Mesendoderm (in vitro differentiated cells): ENCODE results near the gene ERC1.

ENCODE experiments used
- DNase-seq: peaks from one replicate; pipeline ENCODE4 v3.0.0; 2013
- H2AK5ac ChIP-seq: 2 replicates; pipeline ENCODE4 v1.6.1; 2013; ENCODE audit warnings: low read length, inconsistent platforms
- H2BK120ac ChIP-seq: 2 replicates; pipeline ENCODE4 v1.6.1; 2013; ENCODE audit warnings: low read depth, mild to moderate bottlenecking, low read length, moderate library complexity, mixed read lengths
- H2BK15ac ChIP-seq: replicated peaks from 2 replicates; pipeline ENCODE4 v1.6.1; 2013; ENCODE audit warnings: low read depth, mild to moderate bottlenecking, moderate library complexity
- H2BK5ac ChIP-seq: 2 replicates; pipeline ENCODE4 v1.6.1; 2013; ENCODE audit warnings: low read length, inconsistent platforms
- H3K18ac ChIP-seq: 2 replicates; pipeline ENCODE4 v1.6.1; 2013; ENCODE audit warnings: mild to moderate bottlenecking, low read length, mixed read lengths
- H3K23ac ChIP-seq: one replicate; pipeline ENCODE4 v1.6.1; 2013; ENCODE audit warnings: low read length
- H3K27ac ChIP-seq: 2 replicates; pipeline ENCODE4 v1.5.1; 2013; ENCODE audit warnings: low read depth, mild to moderate bottlenecking, inconsistent platforms, low read length, moderate library complexity
- H3K27me3 ChIP-seq: 2 replicates; pipeline ENCODE4 v1.6.1; 2013; ENCODE audit warnings: low read length, control low read depth, mild to moderate bottlenecking, inconsistent platforms; ENCODE audit not compliant: insufficient read depth, poor library complexity
- H3K36me3 ChIP-seq: 2 replicates; pipeline ENCODE4 v1.6.1; 2013; ENCODE audit warnings: low read length, inconsistent platforms; ENCODE audit not compliant: control insufficient read depth, insufficient read depth
- H3K4ac ChIP-seq: one replicate; pipeline ENCODE4 v1.6.1; 2013; ENCODE audit warnings: low read depth, mild to moderate bottlenecking, low read length, moderate library complexity
- H3K4me1 ChIP-seq: 2 replicates; pipeline ENCODE4 v1.6.1; 2013; ENCODE audit warnings: low read depth, low read length, inconsistent platforms; ENCODE audit not compliant: control insufficient read depth
- H3K4me2 ChIP-seq: 2 replicates; pipeline ENCODE4 v1.6.1; 2013; ENCODE audit warnings: low read length
- H3K4me3 ChIP-seq: 2 replicates; pipeline ENCODE4 v1.5.1; 2013; ENCODE audit warnings: mild to moderate bottlenecking, low read length
- H3K56ac ChIP-seq: one replicate; pipeline ENCODE4 v1.6.1; 2013; ENCODE audit warnings: low read length
- H3K79me1 ChIP-seq: 2 replicates; pipeline ENCODE4 v1.6.1; 2013; ENCODE audit warnings: low read length, inconsistent platforms
- H3K79me2 ChIP-seq: 2 replicates; pipeline ENCODE4 v1.6.1; 2013; ENCODE audit warnings: mild to moderate bottlenecking, low read length; ENCODE audit not compliant: control insufficient read depth, insufficient read depth
- H3K9ac ChIP-seq: 2 replicates; pipeline ENCODE4 v1.6.1; 2013; ENCODE audit warnings: low read length, inconsistent platforms
- H4K5ac ChIP-seq: one replicate; pipeline ENCODE4 v1.6.1; 2013; ENCODE audit warnings: low read length
- H4K8ac ChIP-seq: one replicate; pipeline ENCODE4 v1.6.1; 2013; ENCODE audit warnings: low read depth, mild to moderate bottlenecking, control low read depth, low read length, moderate library complexity
- WGBS: extraction: QIAGEN DNeasy Blood & Tissue Kit; methylation state at CpG from one replicate; pipeline ENCODE4 v1.1.7; 2013; ENCODE audit warnings: low lambda C conversion rate, missing lambda C conversion rate; ENCODE audit not compliant: insufficient coverage; ENCODE audit errors: extremely low coverage; 5-methylcytosine and 5-hydroxymethylcytosine counted together

The ERC1 gene

GRCh38 chr12:1474041-1474573 is 483.1 kb downstream of the ERC1 start:
- H3K27ac ChIP-seq, result no peak overlapping the region

GRCh38 chr12:1474574-1475153 is 483.6 kb downstream of the ERC1 start:
- no peak overlapping the region for H3K56ac ChIP-seq
- H2AK5ac ChIP-seq, result no peak overlapping the region
- no peak overlapping the region for H3K4me2 ChIP-seq
- H3K36me3 ChIP-seq, result no peaks in the 10 kb centered on the region
- no peak overlapping the region for H3K18ac ChIP-seq
- H3K79me1 ChIP-seq, result no peaks in the 10 kb centered on the region
- WGBS, result no CpG with 5 or more reads among the region's 10 CpGs
- no peaks in the 10 kb centered on the region for H3K79me2 ChIP-seq
- DNase-seq, result peak; percentile 21
- H4K8ac ChIP-seq, result no peak overlapping the region
- H3K27ac ChIP-seq, result no peak overlapping the region
- no peaks in the 10 kb centered on the region for H3K27me3 ChIP-seq
- H3K9ac ChIP-seq, result no peak overlapping the region
- no peak overlapping the region for H3K23ac ChIP-seq
- no peak overlapping the region for H4K5ac ChIP-seq
- no peak overlapping the region for H2BK5ac ChIP-seq
- no peaks in the 10 kb centered on the region for H3K4me1 ChIP-seq
- H2BK120ac ChIP-seq, result no peak overlapping the region
- H3K4me3 ChIP-seq, result no peak overlapping the region
- H2BK15ac ChIP-seq, result no peak overlapping the region
- no peak overlapping the region for H3K4ac ChIP-seq

More at GRCh38 chr12:1474041-1474573, 483.1 kb downstream of the ERC1 start:
- H2AK5ac ChIP-seq, result no peak overlapping the region
- no peaks in the 10 kb centered on the region for H3K79me2 ChIP-seq
- peak; percentile 19 for DNase-seq
- no peak overlapping the region for H3K18ac ChIP-seq
- no peak overlapping the region for H3K4ac ChIP-seq
- H4K8ac ChIP-seq, result no peak overlapping the region
- no peak overlapping the region for H2BK120ac ChIP-seq
- no CpG with 5 or more reads among the region's 5 CpGs for WGBS
- no peaks in the 10 kb centered on the region for H3K36me3 ChIP-seq
- no peak overlapping the region for H2BK5ac ChIP-seq
- no peak overlapping the region for H4K5ac ChIP-seq
- no peak overlapping the region for H2BK15ac ChIP-seq
- no peaks in the 10 kb centered on the region for H3K27me3 ChIP-seq
- no peak overlapping the region for H3K23ac ChIP-seq
- H3K9ac ChIP-seq, result no peak overlapping the region
- no peaks in the 10 kb centered on the region for H3K4me1 ChIP-seq
- H3K4me3 ChIP-seq, result no peak overlapping the region
- H3K79me1 ChIP-seq, result no peaks in the 10 kb centered on the region
- H3K56ac ChIP-seq, result no peak overlapping the region
- no peak overlapping the region for H3K4me2 ChIP-seq

- Histone ChIP-seq H3K36me3 (no peaks in the 10 kb centered on the region), H2BK5ac (no peak overlapping the region), H2AK5ac (no peak overlapping the region), H3K18ac (no peak overlapping the region), H3K4ac (no peak overlapping the region), H3K4me2 (no peak overlapping the region), H4K5ac (no peak overlapping the region), H4K8ac (no peak overlapping the region), H3K27me3 (no peaks in the 10 kb centered on the region), H3K4me3 (no peak overlapping the region), H3K23ac (no peak overlapping the region), H3K9ac (no peak overlapping the region), H2BK120ac (no peak overlapping the region), H3K79me1 (no peaks in the 10 kb centered on the region), H3K27ac (no peak overlapping the region), H3K56ac (no peak overlapping the region), H2BK15ac (no peak overlapping the region), H3K79me2 (no peaks in the 10 kb centered on the region), H3K4me1 (no peaks in the 10 kb centered on the region)
- DNase-seq, result no peak
- no CpG with 5 or more reads among the region's 11 CpGs for WGBS
These were observed 488.6 kb downstream of the ERC1 start for GRCh38 chr12:1479645-1480044.

GRCh38 chr12:1481326-1481725 is 490.3 kb downstream of the ERC1 start:
- Histone ChIP-seq H2AK5ac (no peak overlapping the region), H3K27me3 (no peaks in the 10 kb centered on the region), H3K36me3 (no peaks in the 10 kb centered on the region), H2BK5ac (no peak overlapping the region), H3K79me1 (no peaks in the 10 kb centered on the region), H3K4me2 (no peak overlapping the region), H3K56ac (no peak overlapping the region), H3K4me3 (no peak overlapping the region), H3K9ac (no peak overlapping the region), H4K5ac (no peak overlapping the region), H3K79me2 (no peaks in the 10 kb centered on the region), H3K4ac (no peak overlapping the region), H3K27ac (no peak overlapping the region), H2BK120ac (no peak overlapping the region), H3K4me1 (no peaks in the 10 kb centered on the region), H3K18ac (no peak overlapping the region), H3K23ac (no peak overlapping the region), H2BK15ac (no peak overlapping the region), H4K8ac (no peak overlapping the region)
- no peak for DNase-seq
- WGBS, result no CpG with 5 or more reads among the region's 5 CpGs

- Histone ChIP-seq H3K23ac (no peak overlapping the region), H3K9ac (no peak overlapping the region), H3K4me2 (no peak overlapping the region), H2BK120ac (no peak overlapping the region), H3K27ac (no peak overlapping the region), H3K79me2 (no peaks in the 10 kb centered on the region), H2BK5ac (no peak overlapping the region), H3K4me1 (no peaks in the 10 kb centered on the region), H3K27me3 (no peaks in the 10 kb centered on the region), H3K56ac (no peak overlapping the region), H3K79me1 (no peaks in the 10 kb centered on the region), H4K8ac (no peak overlapping the region), H3K36me3 (no peaks in the 10 kb centered on the region), H4K5ac (no peak overlapping the region), H2AK5ac (no peak overlapping the region), H3K18ac (no peak overlapping the region), H3K4me3 (no peak overlapping the region), H3K4ac (no peak overlapping the region), H2BK15ac (no peak overlapping the region)
- WGBS, result no CpG with 5 or more reads among the region's 8 CpGs
- DNase-seq, result no peak
These were observed 490.9 kb downstream of the ERC1 start for GRCh38 chr12:1481906-1482305.

- no peak overlapping the region for H3K4ac ChIP-seq
These were observed 497.9 kb downstream of the ERC1 start for GRCh38 chr12:1488908-1489381.

More at GRCh38 chr12:1488908-1489381, 497.9 kb downstream of the ERC1 start:
- no peak overlapping the region for H3K18ac ChIP-seq
- no peaks in the 10 kb centered on the region for H3K36me3 ChIP-seq
- H2BK15ac ChIP-seq, result no peak overlapping the region
- WGBS, result no CpG with 5 or more reads among the region's 13 CpGs
- H4K8ac ChIP-seq, result no peak overlapping the region
- no peak overlapping the region for H3K9ac ChIP-seq
- H3K79me2 ChIP-seq, result no peaks in the 10 kb centered on the region
- no peak overlapping the region for H2BK120ac ChIP-seq
- no peak overlapping the region for H3K4me2 ChIP-seq
- H3K27ac ChIP-seq, result no peak overlapping the region
- H3K4me1 ChIP-seq, result peaks cover 5% of the 10 kb centered on the region
- peak; percentile 84 for DNase-seq
- H3K4me3 ChIP-seq, result no peak overlapping the region
- H3K79me1 ChIP-seq, result no peaks in the 10 kb centered on the region
- H2AK5ac ChIP-seq, result no peak overlapping the region
- peak overlapping the region; percentile 8 for H3K56ac ChIP-seq
- no peak overlapping the region for H3K23ac ChIP-seq
- no peak overlapping the region for H4K5ac ChIP-seq
- no peaks in the 10 kb centered on the region for H3K27me3 ChIP-seq
- H2BK5ac ChIP-seq, result no peak overlapping the region
